GM19463 (cell line): Measurements from ENCODE around the gene ANP32D.
A peak's percentile ranks its signal among the peaks of the same experiment; 100 is the strongest.
"Not testable (repeated sequence)": the region's sequence is repeated elsewhere in the genome, so short reads cannot be mapped to it uniquely, and the experiment has no call there.

Source experiments
- ATAC-seq: cut with Tn5 transposase; IDR thresholded peaks from one replicate; pipeline ENCODE4 v1.9.1; 2021; ENCODE audit warnings: mild to moderate bottlenecking, moderate library complexity; ENCODE audit not compliant: unreplicated experiment

Gene ANP32D

GRCh38 chr12:48500281-48500680, 27.9 kb downstream of the ANP32D start:
- ATAC-seq = not testable (repeated sequence)

- ATAC-seq = not testable (repeated sequence)
These were observed 34.5 kb downstream of the ANP32D start for GRCh38 chr12:48506836-48507235.

DNA sequence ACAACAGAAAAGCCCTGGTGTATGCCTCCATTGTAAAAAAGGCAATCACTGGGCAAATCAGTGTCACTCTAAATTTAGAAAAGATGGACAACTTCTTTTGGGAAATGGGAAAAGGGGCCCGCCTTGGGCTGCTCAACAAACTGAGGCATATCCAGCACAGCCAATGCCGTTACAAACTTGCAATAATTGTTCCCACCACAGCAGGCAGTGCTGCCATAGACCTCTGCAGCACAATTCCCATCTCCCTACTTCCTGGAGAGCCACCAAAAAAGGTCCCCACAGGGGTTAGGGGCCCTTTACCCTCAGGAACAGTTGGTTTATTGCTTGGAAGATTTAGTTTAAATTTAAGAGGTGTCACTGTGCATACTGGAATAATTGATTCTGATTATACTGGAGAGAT, 36.6 kb downstream of the ANP32D start:
- ATAC-seq = no peak

- no peak for ATAC-seq
These were observed 37.8 kb downstream of the ANP32D start for GRCh38 chr12:48510111-48510510.

- ATAC-seq = peak; percentile 96
These were observed 40.5 kb downstream of the ANP32D start for GRCh38 chr12:48512855-48513254.

DNA sequence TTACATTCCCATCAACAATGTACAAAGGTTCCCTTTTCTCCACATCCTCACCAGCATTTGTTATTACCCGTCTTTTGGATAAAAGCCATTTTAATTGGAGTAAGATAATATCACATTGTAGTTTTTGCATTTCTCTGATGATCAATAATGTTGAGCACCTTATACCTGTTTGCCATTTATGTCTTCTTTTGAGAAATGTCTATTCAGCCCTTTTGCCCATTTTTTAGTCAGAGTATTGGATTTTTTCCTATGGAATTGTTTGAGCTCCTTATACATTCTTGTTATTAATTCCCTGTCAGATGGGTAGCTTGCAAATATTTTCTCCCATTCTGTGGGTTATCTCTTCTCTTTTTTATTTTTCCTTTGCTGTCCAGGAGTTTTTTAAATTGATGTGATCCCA, 42.4 kb downstream of the ANP32D start:
- ATAC-seq = no peak

DNA sequence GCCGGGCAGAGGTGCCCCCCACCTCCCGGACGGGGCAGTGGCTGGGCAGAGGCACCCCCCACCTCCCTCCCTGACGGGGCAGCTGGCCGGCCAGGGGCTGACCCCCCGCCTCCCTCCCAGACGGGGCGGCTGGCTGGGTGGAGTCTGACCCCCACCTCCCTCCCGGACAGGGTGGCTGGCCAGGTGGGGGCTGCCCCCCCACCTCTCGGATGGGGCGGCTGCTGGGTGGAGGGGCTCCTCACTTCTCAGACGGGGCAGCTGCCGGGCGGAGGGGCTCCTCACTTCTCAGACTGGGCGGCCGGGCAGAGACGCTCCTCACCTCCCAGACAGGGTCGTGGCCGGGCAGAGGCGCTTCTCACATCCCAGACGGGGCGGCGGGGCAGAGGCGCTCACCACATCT, 48.0 kb downstream of the ANP32D start:
- ATAC-seq = not testable (repeated sequence)
